Right ventricle myocardium inferior (tissue), 1 donor: ENCODE measurements around the gene STX5. TPM values are rescaled to one million over a fixed set of nuclear protein-coding genes. Genes with fewer than 3 reads are reported as not detected.
"Not testable (repeated sequence)": the region's sequence is repeated elsewhere in the genome, so short reads cannot be mapped to it uniquely, and the experiment has no call there.

Experiments used
- ATAC-seq: fragments of 200-7000 bp; cut with Tn5 transposase; one replicate; pipeline ENCODE4 v1.9.1; 2020; ENCODE audit warnings: mild to moderate bottlenecking, moderate library complexity
- DNase-seq: peaks from one replicate; pipeline ENCODE4 v3.0.0; 2021; ENCODE audit errors: missing footprints
- intact Hi-C: fragments of 100-400 bp; cut with DNase I; formaldehyde crosslinking; loops from one replicate; pipeline ENCODE4 v1.11.0; 2022
- total RNA-seq: library from RNA; stranded (reverse); fragmentation: NEBNext Ultra II Directional; extraction: Animal tissue kit (Norgen Biotek cat#: 25700); gene quantifications from one replicate; pipeline ENCODE4 v1.2.1, GENCODE V29; 2021
- donor health status: DM: no; HTN: yes; CAD: no; lungs with severe emphysema.

The STX5 gene
- total RNA-seq, 1 donor from 2014 or later, result 18.5 TPM

GRCh38 chr11:62841361-62842170 lies 9.7 kb upstream of the STX5 start:
- intact Hi-C loops, result loop anchor here (2.0 to 5.0 kb wide), 4 partner anchors 37 to 294 kb away; partner anchors contain the start of genes AHNAK, NXF1 and TMEM179B

GRCh38 chr11:62840721-62841360 lies 9.0 kb upstream of the STX5 start:
- intact Hi-C loops, result loop anchor here (2.0 to 5.0 kb wide), 4 partner anchors 36 to 294 kb away; partner anchors contain the start of genes AHNAK, NXF1 and TMEM179B
- DNase-seq, result peak; percentile 87
- ATAC-seq, result not testable (repeated sequence)

More at GRCh38 chr11:62841361-62842170, 9.7 kb upstream of the STX5 start:
- peak; percentile 79 for ATAC-seq
- peak; percentile 90 for DNase-seq

GRCh38 chr11:62839050-62839945 lies 7.4 kb upstream of the STX5 start, which contains the start of gene WDR74:
TSS of gene WDR74 (minus strand) at chr11:62839590. CDS start at chr11:62839570, 20 bp downstream.
- intact Hi-C loops, result no loop called here
- ATAC-seq (peak; percentile 77), DNase-seq (peak; percentile 98)

GRCh38 chr11:62835336-62835735 lies 3.5 kb upstream of the STX5 start:
- DNase-seq (no peak), ATAC-seq (no peak)
- intact Hi-C loops, result no loop called here

GRCh38 chr11:62832336-62833234 lies 734 bp upstream of the STX5 start, which contains the start of gene TEX54:
TSS of gene TEX54 (minus strand) at chr11:62832841.
- ATAC-seq, result peak; percentile 4
- no peak for DNase-seq
- intact Hi-C loops, result loop anchor here (5.0 kb wide), 2 partner anchors 45 to 105 kb away; partner anchors contain the start of genes HNRNPUL2, TMEM179B and TTC9C

DNA sequence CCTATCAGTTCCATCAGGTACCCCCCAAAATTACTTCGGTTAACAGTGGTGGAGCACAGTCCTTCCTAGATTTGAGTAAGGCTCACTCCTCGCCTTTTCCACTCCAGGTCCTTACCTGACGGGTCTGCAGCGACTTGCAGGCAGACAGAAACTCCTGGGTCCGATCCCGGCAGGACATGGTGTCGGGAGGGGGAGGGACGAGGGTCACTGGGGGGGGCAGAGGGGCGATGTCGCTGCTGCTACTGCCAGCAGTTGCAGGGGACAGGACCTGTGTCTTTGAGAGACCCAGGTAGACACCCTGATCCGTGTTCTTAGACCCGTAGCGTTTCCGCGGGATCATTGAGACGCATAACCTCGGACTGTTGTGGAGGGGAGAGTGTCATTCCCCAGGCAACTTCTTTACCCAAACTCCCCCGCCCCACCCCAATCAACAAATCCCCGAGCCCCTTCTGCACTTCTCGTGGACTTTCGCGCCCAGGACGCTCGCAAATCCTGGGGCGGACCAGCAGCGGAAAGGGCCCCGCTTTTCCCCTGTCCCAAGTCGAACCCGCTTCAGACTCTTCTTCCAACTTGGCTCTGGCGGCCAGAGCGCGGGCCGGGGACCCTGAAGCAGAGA lies 839 bp downstream of the STX5 start:
- DNase-seq (no peak), ATAC-seq (no peak)
- intact Hi-C loops, result loop anchor here (5.0 kb wide), 2 partner anchors 44 to 104 kb away; partner anchors contain the start of genes HNRNPUL2, TMEM179B and TTC9C

- intact Hi-C loops, ATAC-seq, DNase-seq: not testable (repeated sequence)
These were observed 3.7 kb downstream of the STX5 start for GRCh38 chr11:62828130-62828529.

- DNase-seq (no peak), ATAC-seq (no peak)
- intact Hi-C loops, result no loop called here
These were observed 8.2 kb downstream of the STX5 start for GRCh38 chr11:62823677-62824076.

DNA sequence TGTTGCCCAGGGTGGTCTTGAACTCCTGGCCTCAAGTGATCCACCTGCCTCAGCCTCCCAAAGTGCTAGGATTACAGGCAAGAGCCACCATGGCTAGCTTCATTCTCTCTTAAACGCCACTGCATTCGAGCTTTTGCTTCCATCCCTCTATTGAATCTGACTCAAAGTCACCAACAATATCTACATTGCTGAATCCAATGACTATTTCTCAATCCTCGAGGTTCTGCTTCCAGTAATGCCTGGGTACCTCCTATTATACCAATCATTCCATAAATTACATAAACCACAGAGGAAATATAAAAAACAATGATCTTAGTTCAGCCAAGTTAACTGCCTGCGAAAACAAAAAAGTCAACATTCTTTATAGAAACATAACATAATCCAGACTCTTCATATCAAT lies 14.7 kb downstream of the STX5 start:
- ATAC-seq, result no peak
- intact Hi-C loops, result no loop called here
- DNase-seq, result no peak

GRCh38 chr11:62816557-62816956 lies 15.3 kb downstream of the STX5 start:
- no peak for DNase-seq
- intact Hi-C loops, result no loop called here
- peak; percentile 52 for ATAC-seq

DNA sequence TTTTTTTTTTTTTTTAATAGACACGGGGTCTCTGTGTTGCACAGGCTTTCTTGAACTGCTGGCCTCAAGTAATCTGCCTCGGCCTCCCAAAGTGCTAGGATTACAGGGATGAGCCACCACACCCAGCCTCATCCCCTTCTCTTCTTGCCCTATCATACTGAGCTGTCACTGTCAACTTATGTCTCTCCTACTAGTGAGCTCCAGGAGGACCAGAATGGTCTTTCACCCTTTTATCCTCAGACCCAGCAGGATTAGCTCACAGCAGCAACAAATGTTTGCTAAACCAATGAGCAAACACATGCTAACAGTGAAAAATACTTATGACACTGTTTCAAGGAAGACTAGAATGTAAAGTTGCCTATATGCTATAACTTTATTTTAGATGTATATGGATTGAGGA lies 20.2 kb downstream of the STX5 start:
- ATAC-seq, result no peak
- intact Hi-C loops, result no loop called here
- no peak for DNase-seq

DNA sequence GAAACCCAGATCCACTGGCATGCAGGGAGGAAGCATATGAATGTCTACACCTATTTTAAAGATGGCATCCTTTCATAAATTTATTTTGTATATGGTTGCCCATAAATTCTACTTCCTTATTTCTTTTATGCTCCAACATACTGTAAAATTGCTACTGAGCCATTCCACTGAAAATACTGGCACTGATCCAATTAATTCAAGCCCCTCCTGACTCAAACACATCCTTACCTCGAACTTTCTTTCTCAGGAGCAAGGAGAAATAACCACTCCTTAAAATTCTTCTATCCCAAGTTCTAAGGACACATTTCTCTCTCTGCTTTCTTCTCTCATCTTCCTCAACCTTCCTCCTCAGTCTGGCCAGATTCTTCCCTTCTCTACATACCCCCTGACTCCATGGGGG lies 21.1 kb downstream of the STX5 start:
- ATAC-seq (no peak), DNase-seq (no peak)
- intact Hi-C loops, result no loop called here

DNA sequence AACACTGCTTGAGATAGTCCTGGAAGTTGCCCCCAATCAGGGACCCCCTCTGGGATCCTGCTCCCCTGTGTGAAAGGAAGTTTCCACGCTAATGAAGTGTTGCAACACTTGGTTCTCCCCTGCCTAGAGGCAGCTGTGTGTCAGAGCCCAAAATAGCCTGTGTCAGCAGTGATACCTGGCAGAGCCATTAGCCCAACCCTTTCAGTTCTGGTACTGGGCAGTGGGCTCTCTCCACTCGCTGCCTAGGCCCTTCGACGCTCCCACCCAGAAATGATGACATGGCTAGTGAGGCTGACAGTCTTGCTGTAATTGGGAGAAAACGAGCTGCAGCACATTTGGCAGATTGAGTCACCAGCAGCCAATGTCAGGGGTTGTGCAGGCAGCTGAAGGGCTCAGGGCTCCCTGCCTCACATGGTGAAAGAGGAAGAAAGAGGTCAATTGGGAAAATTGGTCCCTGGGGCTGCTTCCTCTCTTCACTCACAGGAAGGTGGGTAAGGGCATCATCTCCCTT lies 25.2 kb downstream of the STX5 start:
- no peak for DNase-seq
- intact Hi-C loops, result no loop called here
- ATAC-seq, result peak; percentile 57

GRCh38 chr11:62805961-62806441 lies 25.9 kb downstream of the STX5 start:
- intact Hi-C loops, result loop anchor here (2.0 kb wide), 1 partner anchor 35 kb away; no protein-coding TSS in a partner anchor
- DNase-seq (no peak), ATAC-seq (no peak)

- intact Hi-C loops, result loop anchor here (2.0 kb wide), 1 partner anchor 36 kb away; no protein-coding TSS in a partner anchor
- DNase-seq (peak; percentile 98), ATAC-seq (peak; percentile 93)
These were observed 26.6 kb downstream of the STX5 start, which contains the start of gene NXF1 for GRCh38 chr11:62805076-62805892. TSS of gene NXF1 (minus strand) at chr11:62805440. CDS start at chr11:62805356, 84 bp downstream.
